Transverse colon (tissue), 4 donors: Measurements from ENCODE around the gene RBM20. TPM values are rescaled to one million over a fixed set of nuclear protein-coding genes. Genes with fewer than 3 reads are reported as not detected.

Source experiments
- DNase-seq: peaks from one replicate; pipeline ENCODE4 v3.0.0-alpha.2; 2019
- H3K27ac ChIP-seq, 4 donors: fragments of 200-600 bp; sonication (generic); 2 replicates each; pipeline ENCODE4 v1.5.1; 2016 to 2018; ENCODE audit warnings: inconsistent platforms in 4 of 4
- H3K27me3 ChIP-seq: fragments of 200-600 bp; sonication (generic); 2 replicates; pipeline ENCODE4 v1.5.1; 2017; ENCODE audit warnings: inconsistent platforms
- H3K36me3 ChIP-seq, 4 donors: fragments of 200-600 bp; sonication (generic); 2 replicates each; pipeline ENCODE4 v1.5.1; 2017 to 2019; ENCODE audit warnings: inconsistent platforms in 4 of 4
- H3K4me1 ChIP-seq, 4 donors: fragments of 200-600 bp; sonication (generic); 2 replicates each; pipeline ENCODE4 v1.5.1; 2017 to 2020; ENCODE audit warnings: inconsistent platforms in 4 of 4
- H3K4me3 ChIP-seq, 4 donors: fragments of 200-600 bp; sonication (generic); 1 replicate in 1 of 4; 2 replicates in 3 of 4; pipeline versions ENCODE4 v1.5.1 to v1.6.1; 2017 to 2019; ENCODE audit warnings: inconsistent platforms in 4 of 4
- H3K9me3 ChIP-seq, 2 donors: fragments of 200-600 bp; sonication (generic); 2 replicates each; pipeline ENCODE4 v1.5.1; 2017 to 2019; ENCODE audit warnings: inconsistent platforms in 2 of 2
- EP300 ChIP-seq: sonication (generic); formaldehyde crosslinking; IDR thresholded peaks from one replicate; pipeline ENCODE4 v1.6.1; 2017; ENCODE audit warnings: antibody characterized with exemption, low read depth
- POLR2A ChIP-seq: fragments of 450-650 bp; IDR thresholded peaks from one replicate; pipeline ENCODE4 v1.6.1; 2016; ENCODE audit warnings: antibody characterized with exemption, mild to moderate bottlenecking, moderate library complexity
- POLR2AphosphoS5 ChIP-seq, 3 donors: sonication (generic); formaldehyde crosslinking; IDR thresholded peaks; one replicate each; pipeline ENCODE4 v1.6.1; 2016; ENCODE audit warnings: antibody characterized with exemption in 3 of 3
- WGBS, 2 donors: methylation state at CpG; one replicate each; pipeline ENCODE4 v1.1.5; 2018; ENCODE audit warnings: low coverage in 1 of 2; 5-methylcytosine and 5-hydroxymethylcytosine counted together
- in situ Hi-C, 4 donors: fragments of 200-750 bp; cut with MboI; loops; one replicate each; pipeline versions ENCODE4 v1.15.0 to v1.15.1; 2017; ENCODE audit warnings: low sequenced_read_pairs in 3 of 4, low pct_ligation_motif_present in 1 of 4, low pct_unique_long_range_greater_than_20kb in 1 of 4
- intact Hi-C: fragments of 100-400 bp; cut with DNase I; formaldehyde crosslinking; loops from one replicate; pipeline ENCODE4 v1.15.1; 2023; ENCODE audit warnings: low total_unique reads
- total RNA-seq, 4 donors: library from RNA; depleted of rRNA; stranded (reverse); fragments of >200 nt; gene quantifications; one replicate each; pipeline ENCODE4 v1.1.0, GENCODE V29; 2016
- TF ChIP-seq, protein P1 (sequence below), 5 experiments: fragments of 200-600 bp in 3 of 5; fragments of 450-650 bp in 2 of 5; sonication (generic) in 3 of 5; IDR thresholded peaks; 1 replicate in 2 of 5; 2 replicates in 3 of 5; pipeline ENCODE4 v1.5.1; 2016 to 2017; ENCODE audit warnings: antibody characterized with exemption in 5 of 5, inconsistent platforms in 3 of 5, mild to moderate bottlenecking in 2 of 5, moderate library complexity in 1 of 5

Gene RBM20
- total RNA-seq, 4 donors from 2014 or later = 1.2 to 10.5 (median 2.9) TPM

DNA sequence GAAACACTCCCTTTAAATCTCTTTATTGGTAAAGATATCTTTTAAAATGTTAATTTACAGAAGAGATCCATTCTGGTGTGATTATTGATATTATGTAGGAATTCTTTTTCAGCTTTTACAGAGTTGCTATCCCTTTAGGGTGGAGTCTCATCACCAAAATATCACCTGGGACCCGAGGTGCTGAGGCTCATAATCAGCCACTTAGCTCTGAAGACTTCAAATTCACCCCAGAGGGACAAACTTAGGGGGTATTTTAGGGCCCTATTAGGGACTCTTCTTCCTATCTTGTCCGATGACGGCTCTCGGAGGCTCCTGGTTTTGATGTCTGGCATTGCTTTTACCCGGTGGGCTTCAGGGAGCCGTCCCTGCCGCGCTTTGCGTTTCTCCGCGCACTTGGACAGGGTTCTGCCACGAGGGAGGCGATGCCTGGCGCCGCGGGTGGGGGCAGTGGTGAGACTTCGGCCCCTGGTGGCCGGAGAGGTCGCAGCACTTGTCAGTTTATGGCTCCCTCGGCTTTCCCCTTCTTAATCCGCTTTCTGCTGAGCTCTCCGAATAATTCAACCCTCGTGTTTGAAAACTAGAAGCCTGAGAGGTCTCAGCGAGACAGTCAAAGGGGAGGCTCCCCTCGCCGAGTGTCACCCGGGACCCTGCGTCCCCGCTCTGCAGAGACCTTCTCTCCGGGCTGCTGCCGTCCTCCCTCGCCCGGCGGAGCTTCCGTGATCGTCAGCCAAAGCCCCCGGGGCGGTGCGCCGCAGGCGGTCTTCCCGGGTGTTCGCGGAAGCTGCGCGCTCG, 27.8 kb downstream of the RBM20 start:
- Histone ChIP-seq H3K27ac (peak overlapping the region; percentile 49 to 70 (median 58)), H3K4me1 (peaks cover 0 to 11% (median 2%) of the 10 kb centered on the region in 4 donors), H3K9me3 (no peaks in the 10 kb centered on the region), H3K36me3 (no peaks in the 10 kb centered on the region), H3K27me3 (peaks cover 18% of the 10 kb centered on the region), H3K4me3 (peak overlapping the region; percentile 41 to 55 (median 50))
- intact Hi-C loops (no loop called here), in situ Hi-C loops (loop anchor here in 1 of 4 donors (10.0 kb wide), 1 partner anchor 67 kb away; no protein-coding TSS in a partner anchor)
- WGBS, 2 donors = 0 to 1% methylated on average over 1 to 46 of the region's 47 CpGs
- TF ChIP-seq EP300 = no peak
- TF ChIP-seq POLR2A = no peak
- TF ChIP-seq POLR2AphosphoS5 (IDR thresholded peaks at IDR 0.05) = no peak
- TF ChIP-seq, protein P1, sequence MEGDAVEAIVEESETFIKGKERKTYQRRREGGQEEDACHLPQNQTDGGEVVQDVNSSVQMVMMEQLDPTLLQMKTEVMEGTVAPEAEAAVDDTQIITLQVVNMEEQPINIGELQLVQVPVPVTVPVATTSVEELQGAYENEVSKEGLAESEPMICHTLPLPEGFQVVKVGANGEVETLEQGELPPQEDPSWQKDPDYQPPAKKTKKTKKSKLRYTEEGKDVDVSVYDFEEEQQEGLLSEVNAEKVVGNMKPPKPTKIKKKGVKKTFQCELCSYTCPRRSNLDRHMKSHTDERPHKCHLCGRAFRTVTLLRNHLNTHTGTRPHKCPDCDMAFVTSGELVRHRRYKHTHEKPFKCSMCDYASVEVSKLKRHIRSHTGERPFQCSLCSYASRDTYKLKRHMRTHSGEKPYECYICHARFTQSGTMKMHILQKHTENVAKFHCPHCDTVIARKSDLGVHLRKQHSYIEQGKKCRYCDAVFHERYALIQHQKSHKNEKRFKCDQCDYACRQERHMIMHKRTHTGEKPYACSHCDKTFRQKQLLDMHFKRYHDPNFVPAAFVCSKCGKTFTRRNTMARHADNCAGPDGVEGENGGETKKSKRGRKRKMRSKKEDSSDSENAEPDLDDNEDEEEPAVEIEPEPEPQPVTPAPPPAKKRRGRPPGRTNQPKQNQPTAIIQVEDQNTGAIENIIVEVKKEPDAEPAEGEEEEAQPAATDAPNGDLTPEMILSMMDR (IDR thresholded peaks at IDR 0.05) = peak; percentile 71 to 95 (median 91)
- DNase-seq = peak; percentile 75

DNA sequence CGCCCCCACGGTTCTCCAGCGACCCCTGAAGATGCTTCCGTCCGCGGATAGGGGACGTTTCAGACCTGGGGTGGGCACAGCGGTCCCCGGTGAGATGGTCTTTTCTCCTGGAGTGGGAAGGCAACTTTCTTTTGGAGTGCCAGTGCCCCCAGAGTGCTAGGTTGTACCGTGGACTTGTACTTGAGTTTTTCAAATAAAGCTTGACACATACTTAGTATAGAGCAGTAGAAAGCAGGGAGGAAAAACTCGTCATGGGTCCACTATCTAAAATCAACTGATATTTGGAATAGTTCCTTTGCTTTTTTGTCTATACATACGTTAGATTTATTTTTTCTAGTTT, 28.4 kb downstream of the RBM20 start:
- Histone ChIP-seq H3K4me3 (peak overlapping the region; percentile 41 to 55 (median 50)), H3K4me1 (peaks cover 0 to 11% (median 2%) of the 10 kb centered on the region in 4 donors), H3K36me3 (no peaks in the 10 kb centered on the region), H3K9me3 (no peaks in the 10 kb centered on the region), H3K27me3 (peaks cover 18% of the 10 kb centered on the region), H3K27ac (peak overlapping the region; percentile 49 to 70 (median 58))
- 2 to 13% methylated on average over 3 to 12 of the region's 12 CpGs for WGBS, 2 donors
- TF ChIP-seq, protein P1 (IDR thresholded peaks at IDR 0.05) = no peak
- TF ChIP-seq EP300 (no peak), POLR2AphosphoS5 (IDR thresholded peaks at IDR 0.05) (no peak), POLR2A (no peak)
- DNase-seq = no peak
- intact Hi-C loops = no loop called here
- in situ Hi-C loops = loop anchor here in 1 of 4 donors (10.0 kb wide), 1 partner anchor 68 kb away; no protein-coding TSS in a partner anchor

DNA sequence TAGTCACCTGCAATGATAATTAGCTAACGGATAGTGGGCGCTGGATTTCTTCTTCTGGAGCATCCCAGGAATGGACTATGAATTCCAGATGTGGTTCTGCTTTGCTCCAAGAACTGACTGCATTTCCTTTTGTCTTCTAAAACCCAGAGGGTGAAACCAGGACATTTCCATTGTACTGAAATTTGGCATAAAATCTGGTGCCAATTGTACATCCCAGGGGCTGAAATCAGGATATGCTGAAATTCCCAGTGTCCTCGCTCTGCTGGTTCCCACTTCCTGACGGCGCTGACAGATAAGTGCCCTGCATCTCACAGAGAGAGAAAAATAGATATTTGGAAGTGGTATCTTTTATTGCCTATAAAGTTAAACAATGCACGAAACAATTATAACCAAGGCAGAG, 31.9 kb downstream of the RBM20 start:
- no peak for DNase-seq
- Histone ChIP-seq H3K4me3 (no peak overlapping the region), H3K27me3 (peaks cover 10% of the 10 kb centered on the region), H3K36me3 (no peaks in the 10 kb centered on the region), H3K27ac (no peak overlapping the region), H3K9me3 (no peaks in the 10 kb centered on the region), H3K4me1 (peaks cover 0 to 11% (median 2%) of the 10 kb centered on the region in 4 donors)
- intact Hi-C loops = no loop called here
- in situ Hi-C loops = loop anchor here in 1 of 4 donors (10.0 kb wide), 1 partner anchor 71 kb away; no protein-coding TSS in a partner anchor
- WGBS, 2 donors = 43 to 63% methylated on average over 5 to 6 of the region's 6 CpGs
- TF ChIP-seq, protein P1 (IDR thresholded peaks at IDR 0.05) = no peak
- TF ChIP-seq EP300 = no peak
- no peak for TF ChIP-seq POLR2A
- no peak for TF ChIP-seq POLR2AphosphoS5 (IDR thresholded peaks at IDR 0.05)

DNA sequence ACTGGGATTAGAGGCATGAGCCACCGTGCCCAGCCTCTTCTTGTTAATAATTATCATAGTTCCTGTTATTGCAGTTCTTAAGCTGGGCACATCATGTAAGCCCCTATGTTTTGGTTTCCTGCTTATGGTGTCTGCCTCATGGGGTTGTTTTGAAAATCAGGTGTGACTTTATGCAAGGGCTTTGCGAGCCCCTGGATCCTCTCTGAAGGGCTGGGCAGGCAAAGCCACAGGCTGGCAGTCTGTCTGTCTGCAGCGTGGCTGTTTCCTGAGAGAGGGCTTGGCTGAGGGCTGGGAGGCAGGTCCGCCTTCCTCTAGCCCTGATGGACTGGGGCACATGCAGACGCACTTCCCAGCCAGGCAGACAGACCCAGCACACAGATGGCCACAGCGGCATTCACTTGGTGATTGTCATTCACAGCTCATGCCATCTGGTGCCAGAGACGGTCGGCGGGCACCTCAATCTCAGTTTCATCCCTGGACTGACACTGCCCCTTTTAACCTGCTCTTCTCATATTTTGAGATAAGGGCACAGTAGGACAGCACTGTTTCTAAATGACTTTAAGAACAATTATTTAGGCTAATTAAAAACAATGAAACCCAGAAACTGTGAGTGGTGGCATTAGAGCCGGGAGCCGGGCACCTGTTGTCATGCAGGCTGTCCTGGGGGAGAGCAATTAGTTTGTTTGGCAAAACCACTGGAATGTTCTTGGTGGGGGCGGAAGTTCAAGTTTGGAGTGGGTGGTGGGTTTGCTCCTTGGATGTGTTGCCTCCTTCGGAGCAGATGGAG, 35.5 kb downstream of the RBM20 start:
- no peaks in the 10 kb centered on the region for H3K9me3 ChIP-seq
- in situ Hi-C loops (loop anchor here in 1 of 4 donors (10.0 kb wide), 1 partner anchor 75 kb away; no protein-coding TSS in a partner anchor), intact Hi-C loops (loop anchor here (5.0 kb wide), 1 partner anchor 62 kb away; no protein-coding TSS in a partner anchor)
- H3K27me3 ChIP-seq = no peaks in the 10 kb centered on the region
- DNase-seq = no peak
- no peak for TF ChIP-seq POLR2A
- no peak overlapping the region for H3K27ac ChIP-seq
- H3K4me1 ChIP-seq = no peaks in the 10 kb centered on the region
- no peak overlapping the region for H3K4me3 ChIP-seq
- WGBS, 2 donors = 61 to 80% methylated on average over 2 to 13 of the region's 13 CpGs
- no peaks in the 10 kb centered on the region for H3K36me3 ChIP-seq
